CD4-positive, alpha-beta T cell treated with Interleukin-15 for 4 hours (primary cell): ENCODE measurements around the gene MATCAP1.

Experiments
- DNase-seq: peaks from one replicate; pipeline ENCODE4 v3.0.0-alpha.2; 2020; ENCODE audit warnings: low spot score

Gene MATCAP1

GRCh38 chr16:67183627-67184452, at the start of gene MATCAP1:
TSS of gene MATCAP1 (minus strand) at chr16:67183963. CDS start at chr16:67180610, 3,353 bp downstream.
- peak; percentile 96 for DNase-seq

GRCh38 chr16:67230809-67231660, 47.3 kb upstream of the MATCAP1 start:
- DNase-seq: no peak

GRCh38 chr16:67229906-67230808, 46.4 kb upstream of the MATCAP1 start:
- DNase-seq: no peak

- no peak for DNase-seq
Observed at GRCh38 chr16:67228905-67229304, 45.1 kb upstream of the MATCAP1 start.

- DNase-seq: no peak
Observed at GRCh38 chr16:67228034-67228785, 44.4 kb upstream of the MATCAP1 start.

GRCh38 chr16:67227567-67227921, 43.8 kb upstream of the MATCAP1 start:
- DNase-seq: no peak

- DNase-seq: peak; percentile 98
Observed at GRCh38 chr16:67226804-67227566, 43.2 kb upstream of the MATCAP1 start, which contains the start of gene TMEM208. TSS of gene TMEM208 (plus strand) at chr16:67227130. CDS start at chr16:67227219, 89 bp downstream.

- no peak for DNase-seq
Observed at GRCh38 chr16:67226295-67226803, 42.6 kb upstream of the MATCAP1 start.

GRCh38 chr16:67223992-67224391, 40.2 kb upstream of the MATCAP1 start:
- DNase-seq: no peak

- no peak for DNase-seq
Observed at GRCh38 chr16:67216612-67217490, 33.1 kb upstream of the MATCAP1 start.

- no peak for DNase-seq
Observed at GRCh38 chr16:67215706-67216105, 31.9 kb upstream of the MATCAP1 start.

- DNase-seq: no peak
Observed at GRCh38 chr16:67213197-67214019, 29.6 kb upstream of the MATCAP1 start.

- DNase-seq: no peak
Observed at GRCh38 chr16:67212766-67213165, 29.0 kb upstream of the MATCAP1 start.

- no peak for DNase-seq
Observed at GRCh38 chr16:67211674-67212073, 27.9 kb upstream of the MATCAP1 start.

GRCh38 chr16:67210069-67210937, 26.5 kb upstream of the MATCAP1 start:
- DNase-seq: no peak

GRCh38 chr16:67209565-67209964, 25.8 kb upstream of the MATCAP1 start:
- no peak for DNase-seq
